ENCODE data around the gene PAPSS2. TPM values are rescaled to one million over a fixed set of nuclear protein-coding genes. Genes with fewer than 3 reads are reported as not detected.

PAPSS2 gene
- total RNA-seq, 4 donors from 2014 or later = 17.3 to 117 (median 88.4) TPM

DNA sequence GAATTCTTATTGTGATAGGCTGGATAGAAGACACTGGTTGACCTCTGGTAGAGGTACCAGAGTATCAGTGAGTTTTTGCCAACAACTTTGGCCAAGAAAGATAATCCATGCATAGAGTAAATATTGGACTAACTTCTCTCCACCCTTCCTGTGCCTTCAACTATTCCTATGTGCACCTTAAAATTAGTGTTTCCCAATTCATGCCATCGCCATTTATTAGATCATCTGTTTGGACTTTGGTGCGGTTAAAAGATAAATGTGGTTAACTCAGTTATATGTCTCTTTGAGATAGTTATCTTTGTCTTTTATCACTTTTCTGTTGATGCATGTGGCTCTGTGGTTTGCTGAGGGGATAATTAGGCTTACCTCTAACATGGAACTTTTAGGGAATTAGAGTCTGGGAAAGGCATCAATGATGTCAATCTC lies 4.6 kb downstream of the PAPSS2 start:
- intact Hi-C loops (cut with DNase I; ENCODE audit: low total_unique reads) (no loop called here), in situ Hi-C loops (cut with MboI; ENCODE audit: low pct_ligation_motif_present in 1 of 4, low pct_unique_long_range_greater_than_20kb in 1 of 4, low sequenced_read_pairs in 3 of 4) (no loop called here)
- TF ChIP-seq, protein P1, sequence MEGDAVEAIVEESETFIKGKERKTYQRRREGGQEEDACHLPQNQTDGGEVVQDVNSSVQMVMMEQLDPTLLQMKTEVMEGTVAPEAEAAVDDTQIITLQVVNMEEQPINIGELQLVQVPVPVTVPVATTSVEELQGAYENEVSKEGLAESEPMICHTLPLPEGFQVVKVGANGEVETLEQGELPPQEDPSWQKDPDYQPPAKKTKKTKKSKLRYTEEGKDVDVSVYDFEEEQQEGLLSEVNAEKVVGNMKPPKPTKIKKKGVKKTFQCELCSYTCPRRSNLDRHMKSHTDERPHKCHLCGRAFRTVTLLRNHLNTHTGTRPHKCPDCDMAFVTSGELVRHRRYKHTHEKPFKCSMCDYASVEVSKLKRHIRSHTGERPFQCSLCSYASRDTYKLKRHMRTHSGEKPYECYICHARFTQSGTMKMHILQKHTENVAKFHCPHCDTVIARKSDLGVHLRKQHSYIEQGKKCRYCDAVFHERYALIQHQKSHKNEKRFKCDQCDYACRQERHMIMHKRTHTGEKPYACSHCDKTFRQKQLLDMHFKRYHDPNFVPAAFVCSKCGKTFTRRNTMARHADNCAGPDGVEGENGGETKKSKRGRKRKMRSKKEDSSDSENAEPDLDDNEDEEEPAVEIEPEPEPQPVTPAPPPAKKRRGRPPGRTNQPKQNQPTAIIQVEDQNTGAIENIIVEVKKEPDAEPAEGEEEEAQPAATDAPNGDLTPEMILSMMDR (IDR thresholded peaks at IDR 0.05) = no peak
- TF ChIP-seq EP300 (IDR thresholded peaks at IDR 0.05; ENCODE audit: low read depth) (no peak), POLR2AphosphoS5 (IDR thresholded peaks at IDR 0.05) (no peak), POLR2A (IDR thresholded peaks at IDR 0.05) (no peak)
- WGBS, 2 donors (ENCODE audit: low coverage in 1 of 2) = 81 to 89% methylated on average over 2 of the region's 2 CpGs
- no peak for DNase-seq
- Histone ChIP-seq H3K27ac (no peak overlapping the region), H3K4me3 (no peak overlapping the region), H3K36me3 (no peaks in the 10 kb centered on the region), H3K9me3 (no peaks in the 10 kb centered on the region), H3K27me3 (no peaks in the 10 kb centered on the region), H3K4me1 (peaks cover under 1 to 53% (median 18%) of the 10 kb centered on the region in 4 donors)

DNA sequence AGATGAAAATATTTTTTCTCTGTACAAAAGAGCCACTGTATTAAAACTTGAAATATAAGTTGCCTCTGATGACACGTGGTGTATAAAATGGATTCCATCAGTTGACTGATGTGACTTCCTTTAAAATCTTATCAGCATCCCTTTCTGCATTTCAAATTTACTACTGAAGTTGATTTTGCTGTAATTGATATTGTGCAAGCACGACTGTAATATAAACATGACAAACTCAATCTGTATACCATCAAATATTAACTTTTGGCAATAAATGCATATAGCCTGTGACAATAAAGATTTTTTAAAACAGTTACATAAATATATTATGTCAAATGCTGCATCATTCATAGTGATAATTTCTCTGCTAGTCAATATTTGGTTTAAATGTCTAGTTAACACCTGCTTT lies 7.8 kb downstream of the PAPSS2 start:
- 38 to 44% methylated on average over 2 of the region's 2 CpGs for WGBS, 2 donors (ENCODE audit: low coverage in 1 of 2)
- intact Hi-C loops (cut with DNase I; ENCODE audit: low total_unique reads) (no loop called here), in situ Hi-C loops (cut with MboI; ENCODE audit: low pct_ligation_motif_present in 1 of 4, low pct_unique_long_range_greater_than_20kb in 1 of 4, low sequenced_read_pairs in 3 of 4) (no loop called here)
- Histone ChIP-seq H3K36me3 (no peaks in the 10 kb centered on the region), H3K27ac (peak overlapping the region; percentile 9 to 69 (median 56)), H3K9me3 (no peaks in the 10 kb centered on the region), H3K27me3 (no peaks in the 10 kb centered on the region), H3K4me3 (no peak overlapping the region), H3K4me1 (peaks cover 0 to 33% (median 6%) of the 10 kb centered on the region in 4 donors)
- TF ChIP-seq, protein P1 (IDR thresholded peaks at IDR 0.05) = no peak
- TF ChIP-seq POLR2AphosphoS5 (IDR thresholded peaks at IDR 0.05) (no peak), POLR2A (IDR thresholded peaks at IDR 0.05) (no peak), EP300 (IDR thresholded peaks at IDR 0.05; ENCODE audit: low read depth) (no peak)
- no peak for DNase-seq

- Histone ChIP-seq H3K27ac (peak overlapping the region; percentile 9 to 69 (median 56)), H3K36me3 (no peaks in the 10 kb centered on the region), H3K4me1 (peaks cover 0 to 32% (median 6%) of the 10 kb centered on the region in 4 donors), H3K4me3 (no peak overlapping the region), H3K27me3 (no peaks in the 10 kb centered on the region), H3K9me3 (no peaks in the 10 kb centered on the region)
- in situ Hi-C loops (cut with MboI; ENCODE audit: low pct_ligation_motif_present in 1 of 4, low pct_unique_long_range_greater_than_20kb in 1 of 4, low sequenced_read_pairs in 3 of 4) = no loop called here
- DNase-seq = no peak
- WGBS, 2 donors (ENCODE audit: low coverage in 1 of 2) = 46 to 48% methylated on average over 5 of the region's 5 CpGs
- intact Hi-C loops (cut with DNase I; ENCODE audit: low total_unique reads) = no loop called here
- TF ChIP-seq EP300 (IDR thresholded peaks at IDR 0.05; ENCODE audit: low read depth) (no peak), POLR2A (IDR thresholded peaks at IDR 0.05) (no peak), POLR2AphosphoS5 (IDR thresholded peaks at IDR 0.05) (no peak)
- TF ChIP-seq, protein P1 (IDR thresholded peaks at IDR 0.05) = no peak
Observed at GRCh38 chr10:87668324-87669074, 8.8 kb downstream of the PAPSS2 start.

- Histone ChIP-seq H3K27ac (no peak overlapping the region), H3K27me3 (no peaks in the 10 kb centered on the region), H3K9me3 (no peaks in the 10 kb centered on the region), H3K4me1 (peaks cover 0 to 29% (median 6%) of the 10 kb centered on the region in 4 donors), H3K36me3 (no peaks in the 10 kb centered on the region), H3K4me3 (no peak overlapping the region)
- DNase-seq = no peak
- 97 to 100% methylated on average over 1 of the region's 1 CpG for WGBS, 2 donors (ENCODE audit: low coverage in 1 of 2)
- intact Hi-C loops (cut with DNase I; ENCODE audit: low total_unique reads) = no loop called here
- no peak for TF ChIP-seq POLR2A (IDR thresholded peaks at IDR 0.05)
- TF ChIP-seq POLR2AphosphoS5 (IDR thresholded peaks at IDR 0.05) = no peak
- no peak for TF ChIP-seq EP300 (IDR thresholded peaks at IDR 0.05; ENCODE audit: low read depth)
- in situ Hi-C loops (cut with MboI; ENCODE audit: low pct_ligation_motif_present in 1 of 4, low pct_unique_long_range_greater_than_20kb in 1 of 4, low sequenced_read_pairs in 3 of 4) = no loop called here
Observed at GRCh38 chr10:87669752-87670151, 10.1 kb downstream of the PAPSS2 start.

Measured in transverse colon (tissue), 4 donors.